GM19043 (cell line): ENCODE measurements around the gene AMD1.
"Not testable (repeated sequence)": the region's sequence is repeated elsewhere in the genome, so short reads cannot be mapped to it uniquely, and the experiment has no call there.

Experiments used
- ATAC-seq: cut with Tn5 transposase; IDR thresholded peaks from one replicate; pipeline ENCODE4 v1.9.1; 2021; ENCODE audit warnings: low read depth; ENCODE audit not compliant: unreplicated experiment

The AMD1 gene

DNA sequence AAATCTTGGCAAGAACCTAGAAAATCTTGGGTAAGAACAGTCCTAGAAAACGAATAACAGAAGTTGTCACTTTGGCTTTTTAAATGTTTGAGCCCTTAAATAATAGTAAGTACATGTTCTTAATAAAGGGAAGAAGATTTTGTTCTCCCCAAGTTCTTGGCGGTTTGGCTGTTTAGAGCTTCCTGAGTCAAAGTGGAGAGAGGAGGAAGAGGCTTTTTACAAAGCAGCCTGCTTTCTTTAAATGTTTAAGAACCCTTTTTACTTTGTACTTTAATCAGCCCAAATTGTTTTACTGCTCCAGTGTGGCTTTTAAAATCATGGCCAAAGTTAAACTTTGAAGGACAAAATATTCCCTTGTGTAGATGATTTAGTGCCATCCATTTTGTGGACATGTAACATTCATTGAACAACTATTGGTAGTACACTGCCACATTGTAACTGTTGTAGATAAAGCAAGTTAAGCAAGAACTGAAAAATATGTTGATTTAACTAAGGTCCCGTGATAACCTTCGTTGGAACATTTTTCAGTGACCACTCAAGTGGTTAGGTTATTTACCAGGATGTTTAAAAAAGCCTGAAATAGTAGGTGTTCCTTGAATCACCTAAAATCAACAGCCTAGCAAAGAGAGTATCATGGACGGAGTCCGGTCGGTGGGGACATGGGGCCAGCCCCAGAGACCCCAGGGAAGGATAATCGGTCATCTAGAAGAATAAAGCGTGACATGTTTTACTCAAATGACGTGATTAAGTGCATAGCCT, 2.4 kb downstream of the AMD1 start:
- no peak for ATAC-seq

DNA sequence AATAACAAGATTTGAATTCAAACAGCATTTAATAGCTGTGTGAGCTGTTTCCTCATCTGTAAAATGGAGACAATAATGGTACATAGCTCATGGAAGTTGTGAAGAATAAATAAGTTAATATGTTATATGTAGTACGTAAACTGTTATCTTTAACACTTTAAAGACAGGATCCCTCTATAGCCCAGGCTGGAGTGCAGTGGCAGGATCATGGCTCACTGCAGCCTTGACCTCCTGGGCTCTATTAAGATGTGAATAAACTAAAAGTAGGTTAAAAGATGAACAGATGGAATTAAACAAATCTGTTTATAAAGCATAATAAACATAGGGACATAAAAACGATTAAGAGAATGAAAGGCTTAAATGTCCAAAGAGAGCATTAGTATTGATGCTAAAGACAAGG, 3.0 kb downstream of the AMD1 start:
- ATAC-seq = no peak

DNA sequence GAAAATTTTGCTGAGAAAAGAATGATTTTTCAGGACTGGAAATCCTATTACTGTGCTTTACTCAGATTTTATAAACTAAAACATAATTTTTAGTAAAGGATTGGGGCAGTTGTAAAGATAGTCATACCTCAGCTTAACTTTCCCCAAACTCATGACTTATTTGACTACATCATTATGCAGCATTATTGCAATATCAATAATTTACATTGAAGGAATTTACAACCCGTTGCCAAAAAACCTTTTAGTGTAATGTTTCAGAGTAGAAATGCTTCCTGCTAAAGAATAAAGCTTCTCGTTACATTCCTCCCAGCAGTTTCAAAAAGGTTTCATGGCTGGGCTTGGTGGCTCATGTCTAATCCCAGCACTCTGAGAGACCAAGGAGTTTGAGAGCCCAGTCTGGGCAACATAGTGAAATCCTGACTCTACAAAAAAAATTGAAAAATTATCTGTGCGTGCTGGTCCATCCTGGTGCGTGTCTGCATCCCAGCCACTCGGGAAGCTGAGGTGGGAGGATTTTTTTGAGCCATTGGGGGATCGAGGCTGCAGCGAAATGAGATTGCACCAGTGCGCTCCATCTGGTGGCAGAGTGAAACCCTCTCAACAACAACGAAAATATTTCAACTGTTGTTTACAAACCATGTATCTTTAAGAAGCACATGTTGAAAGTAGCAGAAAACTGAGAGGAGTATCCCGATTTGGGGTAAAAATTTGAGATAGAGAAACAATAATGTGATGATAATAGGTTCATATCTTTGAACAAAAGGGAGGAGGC, 4.4 kb downstream of the AMD1 start:
- no peak for ATAC-seq

DNA sequence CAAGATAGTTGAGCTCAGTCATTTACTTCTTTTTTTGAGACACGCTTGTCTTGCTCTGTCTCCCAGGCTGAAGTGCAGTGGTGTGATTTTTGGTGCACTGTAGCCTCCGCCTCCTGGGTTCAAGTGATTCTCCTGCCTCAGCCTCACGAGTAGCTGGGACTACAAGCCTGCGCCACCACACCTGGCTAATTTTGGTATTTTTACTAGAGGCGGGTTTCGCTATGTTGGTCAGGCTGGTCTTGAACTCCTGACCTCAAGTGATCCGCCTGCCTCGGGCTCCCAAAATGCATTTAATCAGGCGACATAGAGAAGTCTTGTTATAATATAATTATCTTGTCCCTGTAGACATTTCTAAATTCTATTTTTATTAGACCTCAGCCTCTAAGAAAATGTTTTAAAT, 6.1 kb downstream of the AMD1 start:
- ATAC-seq = no peak

DNA sequence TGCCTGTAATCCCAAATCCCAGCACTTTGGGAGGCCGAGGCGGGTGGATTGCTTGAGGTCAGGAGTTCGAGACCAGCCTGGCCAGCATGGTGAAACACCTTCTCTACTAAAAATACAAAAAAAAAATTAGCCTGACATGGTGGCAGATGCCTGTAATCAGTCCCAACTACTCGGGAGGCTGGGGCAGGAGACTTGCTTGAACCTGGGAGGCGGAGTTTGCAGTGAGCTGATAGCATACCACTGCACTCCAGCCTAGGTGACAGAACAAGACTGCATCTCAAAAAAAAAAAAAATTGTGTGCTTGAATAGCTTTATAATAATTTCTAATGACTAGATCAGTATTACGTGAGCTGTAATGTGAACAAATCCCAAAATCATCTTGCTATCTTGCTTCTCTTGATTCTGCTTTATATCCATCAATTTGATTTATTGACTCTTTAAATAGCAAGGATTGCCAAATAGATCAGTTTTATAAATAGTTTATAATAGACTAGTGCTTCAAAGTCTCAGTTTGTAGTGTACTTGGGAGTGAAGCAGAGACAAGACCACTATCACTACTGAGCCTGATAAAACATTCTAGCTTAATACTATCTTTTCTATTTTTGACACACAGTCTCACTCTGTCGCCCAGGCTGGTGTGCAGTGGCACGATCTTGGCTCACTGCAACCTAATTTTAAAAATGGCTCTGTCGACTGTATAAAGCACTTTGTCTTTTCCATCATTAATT, 7.1 kb downstream of the AMD1 start:
- ATAC-seq = no peak

DNA sequence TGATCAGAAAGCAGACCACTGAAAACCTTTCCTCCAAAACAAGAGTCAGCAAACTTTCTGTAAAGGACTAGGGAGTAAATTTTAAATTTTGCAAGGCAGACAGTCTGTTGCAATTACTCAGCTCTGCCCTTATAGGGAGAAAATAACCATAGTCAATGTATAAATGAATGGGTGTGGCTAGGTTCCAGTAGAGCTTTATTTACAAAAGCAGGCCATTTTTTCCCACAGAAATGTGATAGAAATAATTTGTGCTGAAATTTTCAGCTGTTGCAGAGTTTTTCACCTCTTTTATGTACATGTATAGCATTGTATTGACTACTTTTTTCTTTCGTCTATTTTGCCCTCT, 7.7 kb downstream of the AMD1 start:
- no peak for ATAC-seq

DNA sequence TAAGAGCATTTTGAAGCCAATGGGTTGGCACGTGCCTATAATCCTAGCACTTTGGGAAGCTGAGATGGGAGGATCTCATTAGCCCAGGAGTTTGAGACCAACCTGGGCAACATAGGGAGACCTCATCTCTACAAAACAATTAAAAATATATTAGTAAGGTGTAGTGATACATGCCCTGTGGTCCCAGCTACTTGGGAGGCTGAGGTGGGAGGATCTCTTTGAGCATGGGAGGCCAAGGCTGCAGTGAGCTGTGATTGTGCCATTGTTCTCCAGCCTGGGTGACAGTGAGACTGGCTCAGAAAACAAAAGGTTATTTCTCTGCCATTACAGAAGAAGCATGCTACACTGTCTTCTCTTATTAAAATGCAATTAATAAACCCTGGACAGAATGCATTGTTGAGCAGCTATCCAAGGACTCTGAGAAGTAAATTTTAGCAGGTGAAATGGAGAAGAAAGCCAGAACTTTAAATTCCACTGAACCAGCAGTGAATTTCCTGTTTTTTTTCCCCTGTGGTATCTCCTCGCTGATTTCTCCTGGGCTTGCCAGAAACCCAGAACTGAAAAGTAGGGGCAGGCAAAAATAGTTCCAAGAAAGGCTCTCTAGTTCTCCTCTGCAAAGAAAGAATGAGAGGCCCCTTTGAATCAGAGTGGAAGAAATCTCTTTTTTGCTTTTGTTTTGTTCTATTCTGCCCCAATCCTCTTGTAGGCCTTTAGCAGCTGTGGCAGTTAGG, 8.4 kb downstream of the AMD1 start:
- ATAC-seq = no peak

DNA sequence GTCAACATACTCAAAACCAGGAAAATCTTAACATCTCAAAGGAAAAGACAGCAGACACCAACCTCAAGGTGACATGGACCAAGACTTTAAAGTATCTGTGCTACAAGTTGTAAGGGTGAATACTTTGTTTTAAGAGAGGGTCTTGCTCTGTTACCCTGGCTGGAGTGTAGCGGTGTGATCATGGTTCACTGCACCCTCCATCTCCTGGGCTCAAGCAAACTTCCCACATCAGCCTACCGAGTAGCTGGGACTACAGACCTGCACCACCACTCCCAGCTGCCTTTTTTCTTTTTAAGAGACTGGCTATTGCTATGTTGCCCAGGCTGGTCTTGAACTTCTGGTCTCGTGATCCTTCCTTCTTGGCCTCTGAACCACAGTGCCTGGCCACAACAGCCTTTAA, 9.7 kb downstream of the AMD1 start:
- no peak for ATAC-seq

DNA sequence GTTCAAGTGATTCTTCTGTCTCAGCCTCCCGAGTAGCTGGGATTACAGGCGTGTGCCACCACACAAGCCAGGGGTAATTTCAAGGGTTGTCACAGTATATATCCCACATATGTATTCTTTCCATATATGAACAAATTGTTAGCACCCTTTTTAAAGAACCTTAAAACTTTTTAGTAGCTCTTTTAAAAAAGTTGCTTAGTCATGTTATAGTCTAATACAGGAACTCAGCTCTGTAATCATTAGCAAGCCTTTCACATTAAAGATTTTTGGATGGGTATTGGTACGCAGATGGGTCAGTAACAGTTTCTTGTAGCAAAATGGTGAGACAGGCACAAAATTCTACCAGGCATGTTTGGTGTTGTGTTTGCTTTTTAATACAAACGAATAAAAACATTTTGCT, 10.9 kb downstream of the AMD1 start:
- no peak for ATAC-seq

DNA sequence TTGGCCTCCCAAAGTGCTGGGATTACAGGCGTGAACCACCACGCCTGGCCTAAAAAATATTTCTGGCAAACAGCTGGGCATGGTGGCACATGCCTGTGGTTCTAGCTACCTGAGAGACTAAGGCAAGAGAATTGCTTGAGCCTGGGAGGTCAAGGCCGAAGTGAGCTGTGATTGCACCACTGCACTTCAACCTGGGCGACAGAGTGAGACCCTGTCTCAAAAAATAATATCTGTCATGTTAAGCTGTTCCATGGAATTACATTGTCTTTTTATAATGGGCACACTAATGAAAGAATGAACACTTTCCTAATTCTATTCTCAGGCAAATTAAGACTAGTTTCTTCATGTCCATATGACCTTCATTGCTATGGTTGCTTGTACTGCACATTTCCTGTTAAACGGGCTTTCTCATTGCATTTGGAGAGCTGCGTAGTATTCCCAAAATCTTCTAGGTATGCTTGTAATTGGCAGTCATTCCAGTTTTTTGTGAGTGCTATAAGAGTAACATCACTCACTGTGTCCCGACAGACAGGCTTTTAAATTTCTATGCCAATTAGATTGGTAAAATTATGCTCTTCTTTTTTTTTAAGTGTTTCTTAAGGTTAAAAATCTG, 12.1 kb downstream of the AMD1 start:
- ATAC-seq = no peak

DNA sequence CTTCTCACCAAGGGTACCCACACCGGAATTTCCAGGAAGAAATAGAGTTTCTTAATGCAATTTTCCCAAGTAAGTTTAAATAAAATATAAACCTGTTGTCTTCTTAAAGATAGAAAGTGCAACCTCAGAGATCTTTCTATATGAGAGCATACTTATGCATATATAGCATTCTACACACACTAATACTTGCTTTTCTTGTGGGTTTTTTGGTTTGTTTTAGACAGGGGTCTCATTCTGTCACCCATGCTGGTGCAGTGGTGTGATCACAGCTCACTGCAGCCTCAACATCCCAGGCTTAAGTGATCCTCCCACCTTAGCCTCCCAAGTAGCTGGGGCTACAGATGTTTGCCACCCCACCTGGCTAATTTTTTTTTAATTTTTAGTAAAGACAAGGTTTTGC, 15.7 kb downstream of the AMD1 start:
- no peak for ATAC-seq

DNA sequence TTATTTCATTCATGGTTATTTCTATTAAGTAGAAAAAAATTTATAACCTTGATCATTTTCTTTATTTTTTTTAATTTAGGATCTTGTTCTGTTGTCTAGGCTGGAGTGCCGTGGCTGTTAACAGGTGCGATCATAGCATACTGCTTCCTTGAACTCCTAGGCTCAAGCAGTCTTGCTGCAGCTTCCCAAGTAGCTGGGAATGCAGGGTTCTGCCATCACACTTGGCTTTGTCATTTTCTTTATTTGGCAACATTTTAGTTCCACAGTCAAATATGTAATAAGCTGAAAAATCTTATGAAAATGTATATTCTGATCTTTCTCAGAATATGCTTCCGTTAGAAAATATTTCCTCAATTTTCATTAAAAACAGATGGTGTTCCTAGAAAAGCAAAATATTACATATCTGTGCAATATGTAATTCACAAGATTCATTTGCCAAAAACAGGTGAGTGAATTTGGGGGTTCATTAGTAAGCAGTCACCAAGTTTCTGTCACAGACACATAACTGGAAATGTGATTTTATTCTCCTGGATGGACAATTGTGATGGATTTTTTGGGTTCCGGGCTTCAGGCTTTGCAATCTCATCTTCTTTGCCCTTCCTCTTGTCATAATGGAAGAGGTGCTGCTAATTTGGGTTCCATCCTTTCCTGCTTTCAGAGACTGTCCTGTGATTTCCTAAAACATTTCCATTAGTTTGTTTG, 21.5 kb downstream of the AMD1 start:
- no peak for ATAC-seq

DNA sequence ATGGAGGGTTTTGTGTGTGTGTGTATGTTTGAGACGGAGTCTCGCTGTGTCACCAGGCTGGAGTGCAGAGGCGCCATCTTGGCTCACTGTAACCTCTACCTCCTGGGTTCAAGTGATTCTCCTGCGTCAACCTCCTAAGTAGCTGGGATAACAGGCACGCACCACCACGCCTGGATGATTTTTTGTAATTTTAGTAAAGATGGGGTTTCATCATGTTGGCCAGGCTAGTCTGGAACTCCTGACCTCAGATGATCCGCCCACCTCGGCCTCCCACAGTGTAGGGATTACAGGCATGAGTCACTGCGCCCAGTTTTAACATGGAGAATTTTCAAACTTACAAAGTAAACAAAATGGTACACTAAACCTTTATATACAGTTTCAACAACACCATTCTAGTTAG, 22.8 kb downstream of the AMD1 start:
- ATAC-seq = no peak

DNA sequence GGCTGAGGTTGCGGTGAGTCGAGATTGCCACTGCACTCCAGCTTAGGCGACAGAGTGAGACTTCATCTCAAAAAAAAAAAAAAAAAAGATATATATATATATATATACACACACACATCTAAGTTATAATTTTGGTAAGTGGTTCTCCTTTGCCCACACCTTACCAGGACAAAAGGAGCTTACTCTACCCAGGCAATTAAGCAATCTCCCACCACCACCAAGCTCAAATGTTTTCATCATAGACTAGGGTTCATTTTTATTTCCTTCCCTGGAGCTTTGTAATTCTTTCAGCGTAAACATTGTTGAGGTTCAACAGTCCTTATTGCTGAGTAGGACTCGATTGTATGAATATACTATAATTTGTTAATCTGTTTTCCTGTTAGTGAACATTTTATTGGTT, 23.5 kb downstream of the AMD1 start:
- ATAC-seq = no peak

DNA sequence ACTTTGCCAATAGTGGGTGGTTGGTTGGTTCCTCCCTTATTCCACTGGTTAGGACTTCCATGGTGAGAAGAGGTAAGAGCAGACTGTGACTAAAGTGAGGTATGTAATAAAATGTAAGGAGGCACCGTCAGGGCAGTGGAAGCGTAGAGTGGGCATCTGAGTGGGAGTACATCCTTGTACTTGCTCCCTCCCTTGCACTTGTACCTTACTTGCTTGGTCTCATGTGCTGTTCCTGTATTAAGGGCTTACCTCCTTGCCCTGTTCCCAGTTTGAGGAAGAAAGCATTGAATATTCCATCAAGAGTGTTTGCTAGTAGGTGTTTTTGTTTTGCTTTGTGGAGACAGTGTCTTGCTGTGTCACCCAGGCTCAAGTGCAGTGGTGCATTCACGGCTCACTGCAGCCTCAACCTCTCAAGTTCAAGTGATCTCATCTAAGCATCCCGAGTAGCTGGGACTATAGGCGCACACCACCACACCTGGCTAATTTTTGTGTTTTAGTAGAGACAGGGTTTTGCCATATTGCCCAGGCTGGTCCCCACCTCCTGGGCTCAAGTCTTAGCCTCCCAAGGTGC, 25.5 kb downstream of the AMD1 start:
- no peak for ATAC-seq

DNA sequence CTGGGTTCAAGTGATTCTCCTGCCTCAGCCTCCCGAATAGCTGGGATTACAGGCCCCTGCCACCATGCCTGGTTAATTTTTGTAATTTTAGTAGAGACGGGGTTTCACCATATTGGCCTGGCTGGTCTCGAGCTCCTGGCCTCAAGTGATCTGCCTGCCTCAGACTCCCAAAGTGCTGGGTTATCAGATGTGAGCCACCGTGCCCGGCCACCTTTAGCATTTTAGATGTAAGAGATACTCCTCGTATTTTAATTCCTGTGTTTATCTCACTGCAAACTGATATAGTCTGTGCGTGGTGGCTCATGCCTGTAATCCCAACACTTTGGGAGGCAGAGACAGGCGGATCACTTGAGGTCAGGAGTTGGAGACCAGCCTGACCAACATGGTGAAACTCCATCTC, 27.0 kb downstream of the AMD1 start:
- ATAC-seq = not testable (repeated sequence)

DNA sequence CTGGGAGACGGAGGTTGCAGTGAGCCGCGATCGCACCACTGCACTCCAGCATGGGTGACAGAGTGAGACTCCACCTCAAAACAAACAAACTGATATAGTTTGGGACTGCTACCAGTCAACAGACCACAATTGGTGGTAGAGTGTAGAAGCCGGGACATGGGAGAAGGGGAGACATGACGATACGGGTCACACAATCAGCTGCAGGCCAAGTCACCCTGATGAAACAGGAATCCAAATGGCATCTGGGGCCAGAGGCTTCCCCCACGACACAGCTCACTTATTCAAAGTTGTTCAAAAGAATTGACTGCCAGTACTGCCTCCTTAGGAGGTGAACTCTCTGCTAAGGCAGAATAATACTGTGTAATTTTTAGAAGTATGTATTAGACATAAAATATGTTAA, 27.5 kb downstream of the AMD1 start:
- no peak for ATAC-seq

DNA sequence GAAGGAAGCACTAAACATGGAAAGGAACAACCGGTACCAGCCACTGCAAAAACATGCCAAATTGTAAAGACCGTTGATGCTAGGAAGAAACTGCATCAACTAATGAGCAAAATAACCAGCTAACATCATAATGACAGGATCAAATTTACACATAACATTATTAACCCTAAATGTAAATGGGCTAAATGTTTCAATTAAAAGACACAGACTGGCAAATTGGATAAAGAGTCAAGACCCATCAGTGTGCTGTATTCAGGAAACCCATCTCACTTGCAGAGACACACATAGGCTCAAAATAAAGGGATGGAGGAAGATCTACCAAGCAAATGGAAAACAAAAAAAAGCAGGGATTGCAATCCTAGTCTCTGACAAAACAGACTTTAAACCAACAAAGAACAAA, 31.7 kb downstream of the AMD1 start:
- not testable (repeated sequence) for ATAC-seq

DNA sequence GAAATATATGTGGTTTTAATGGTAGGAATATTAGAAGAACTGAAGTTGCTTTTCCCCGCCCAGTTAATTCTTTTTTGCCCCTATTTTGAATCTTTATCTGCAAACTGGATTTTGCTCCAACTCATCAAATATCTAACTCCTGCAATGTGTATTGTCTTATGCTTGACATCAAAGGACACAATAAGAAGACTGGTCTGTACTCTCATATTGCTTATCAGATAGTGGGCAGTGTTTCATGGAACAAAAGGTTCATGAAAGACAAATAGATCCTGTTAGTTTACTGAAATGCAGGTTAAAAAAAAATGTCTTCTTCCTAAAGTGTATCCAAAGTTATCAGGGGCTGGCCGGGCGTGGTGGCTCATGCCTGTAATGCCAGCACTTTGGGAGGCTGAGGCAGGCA, 56.2 kb downstream of the AMD1 start:
- no peak for ATAC-seq

DNA sequence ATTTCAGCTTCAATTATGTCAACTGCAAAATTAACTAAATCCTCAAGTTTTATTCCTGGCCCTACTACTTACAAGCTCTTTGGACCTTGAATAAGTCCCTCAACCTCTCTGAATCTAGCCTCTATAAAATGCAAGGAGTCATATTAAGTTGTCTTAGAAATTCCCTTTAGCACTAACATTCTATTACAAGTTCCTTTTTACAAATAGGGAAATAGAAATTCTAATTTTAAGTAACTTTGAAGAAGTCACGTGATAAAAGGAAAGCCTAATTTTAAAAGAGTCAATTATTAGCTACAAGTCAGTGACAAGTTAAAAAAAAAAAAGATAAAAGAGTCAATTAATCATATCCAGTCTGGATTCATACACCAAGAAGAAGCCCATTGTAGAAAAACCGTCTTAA, 59.3 kb downstream of the AMD1 start:
- ATAC-seq = no peak
